Parathyroid adenoma (tissue), 2 donors: ENCODE results near the gene C2orf76.

Experiments used
- H2AFZ ChIP-seq: fragments of 300-600 bp; sonication (generic); one replicate; pipeline ENCODE4 v1.7.0; 2017; ENCODE audit warnings: antibody characterized with exemption, mild to moderate bottlenecking
- H3K27ac ChIP-seq: fragments of 300-600 bp; sonication (generic); one replicate; pipeline ENCODE4 v1.7.0; 2017
- H3K27me3 ChIP-seq: fragments of 300-600 bp; sonication (generic); one replicate; pipeline ENCODE4 v1.7.0; 2017; ENCODE audit warnings: low read length; ENCODE audit not compliant: control insufficient read depth, insufficient read depth
- H3K36me3 ChIP-seq: fragments of 300-600 bp; sonication (generic); one replicate; pipeline ENCODE4 v1.7.0; 2017; ENCODE audit warnings: low read length; ENCODE audit not compliant: control insufficient read depth, insufficient read depth
- H3K4me1 ChIP-seq: fragments of 300-600 bp; sonication (generic); one replicate; pipeline ENCODE4 v1.7.0; 2017; ENCODE audit warnings: control low read depth
- H3K4me2 ChIP-seq: fragments of 300-600 bp; sonication (generic); one replicate; pipeline ENCODE4 v1.7.0; 2017; ENCODE audit warnings: low read length
- H3K4me3 ChIP-seq: fragments of 300-600 bp; sonication (generic); one replicate; pipeline ENCODE4 v1.7.0; 2017; ENCODE audit warnings: low read depth, low read length
- H3K79me2 ChIP-seq: fragments of 300-600 bp; sonication (generic); one replicate; pipeline ENCODE4 v1.7.0; 2017; ENCODE audit warnings: control low read depth
- H3K9ac ChIP-seq: fragments of 300-600 bp; sonication (generic); one replicate; pipeline ENCODE4 v1.7.0; 2017; ENCODE audit warnings: mild to moderate bottlenecking
- H3K9me3 ChIP-seq: fragments of 300-600 bp; sonication (generic); one replicate; pipeline ENCODE4 v1.7.0; 2017; ENCODE audit warnings: low read length; ENCODE audit not compliant: control insufficient read depth
- TF ChIP-seq, protein P1 (sequence below): fragments of 300-600 bp; sonication (generic); IDR thresholded peaks from one replicate; pipeline ENCODE4 v1.7.0; 2017; ENCODE audit warnings: antibody characterized with exemption, mild to moderate bottlenecking
- donor health status: primary hyperparathyroidism.

C2orf76 gene

DNA sequence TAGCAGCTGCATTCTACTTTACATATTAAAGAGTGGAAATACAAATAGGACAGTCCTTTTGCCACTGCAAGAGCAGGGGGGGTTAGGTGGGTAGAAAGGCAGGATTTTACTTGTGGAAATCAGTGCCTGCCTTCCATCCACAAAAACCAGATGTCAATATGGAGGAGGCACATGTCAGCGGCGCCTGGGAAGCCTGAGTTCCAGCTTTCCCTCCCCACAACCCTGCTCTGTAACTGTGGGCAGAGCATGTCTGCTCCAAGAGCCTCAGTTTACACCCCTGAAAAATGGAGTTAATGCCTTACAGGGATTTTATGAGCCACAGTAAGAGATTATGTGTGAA lies 110.1 kb downstream of the C2orf76 start:
- Histone ChIP-seq H3K4me2 (no peak overlapping the region), H3K79me2 (no peaks in the 10 kb centered on the region)

DNA sequence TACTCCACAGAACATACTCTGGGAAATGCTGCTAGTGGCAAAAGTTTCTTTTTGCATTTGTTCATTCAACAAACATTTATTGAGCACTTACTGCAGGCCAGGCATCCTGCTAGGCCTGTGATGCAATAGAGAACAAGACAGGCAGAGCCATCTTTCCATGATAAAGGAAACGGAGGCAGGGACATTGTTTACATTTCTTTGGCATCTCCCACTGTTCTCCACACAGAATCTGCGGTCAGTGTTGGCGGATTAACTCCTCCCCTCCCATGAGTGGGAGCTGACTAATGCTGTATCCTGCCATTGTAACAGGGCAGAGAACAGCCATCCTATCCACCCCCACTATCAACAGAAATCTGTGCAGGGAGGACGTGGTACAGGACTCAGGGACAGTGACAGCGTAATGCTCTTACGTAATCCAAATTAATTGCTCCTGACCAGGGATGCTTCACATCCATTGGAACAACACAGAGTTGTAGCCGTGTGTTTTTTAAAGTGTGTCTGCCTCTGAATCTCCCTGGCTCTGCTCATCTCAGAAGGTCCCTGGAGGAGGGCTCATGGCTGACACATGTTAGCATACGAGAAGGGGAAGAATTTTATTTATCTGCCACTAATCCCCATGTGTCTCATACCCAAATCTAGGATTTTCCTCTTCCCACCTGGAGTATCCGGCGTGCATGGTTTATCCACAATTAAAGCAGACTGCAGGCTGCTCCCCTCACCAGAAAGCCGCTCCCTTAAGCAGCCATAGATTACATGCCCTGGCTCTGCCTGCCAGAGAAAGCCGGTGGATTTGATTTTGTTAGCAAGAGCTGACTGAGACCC lies 110.7 kb downstream of the C2orf76 start:
- Histone ChIP-seq H3K36me3 (no peaks in the 10 kb centered on the region), H3K27me3 (no peaks in the 10 kb centered on the region), H3K9ac (no peak overlapping the region), H3K79me2 (no peaks in the 10 kb centered on the region), H3K9me3 (no peaks in the 10 kb centered on the region), H3K4me2 (no peak overlapping the region), H3K4me3 (no peak overlapping the region), H3K4me1 (peaks cover 2% of the 10 kb centered on the region), H3K27ac (no peak overlapping the region), H2AFZ (no peak overlapping the region)
- TF ChIP-seq, protein P1, sequence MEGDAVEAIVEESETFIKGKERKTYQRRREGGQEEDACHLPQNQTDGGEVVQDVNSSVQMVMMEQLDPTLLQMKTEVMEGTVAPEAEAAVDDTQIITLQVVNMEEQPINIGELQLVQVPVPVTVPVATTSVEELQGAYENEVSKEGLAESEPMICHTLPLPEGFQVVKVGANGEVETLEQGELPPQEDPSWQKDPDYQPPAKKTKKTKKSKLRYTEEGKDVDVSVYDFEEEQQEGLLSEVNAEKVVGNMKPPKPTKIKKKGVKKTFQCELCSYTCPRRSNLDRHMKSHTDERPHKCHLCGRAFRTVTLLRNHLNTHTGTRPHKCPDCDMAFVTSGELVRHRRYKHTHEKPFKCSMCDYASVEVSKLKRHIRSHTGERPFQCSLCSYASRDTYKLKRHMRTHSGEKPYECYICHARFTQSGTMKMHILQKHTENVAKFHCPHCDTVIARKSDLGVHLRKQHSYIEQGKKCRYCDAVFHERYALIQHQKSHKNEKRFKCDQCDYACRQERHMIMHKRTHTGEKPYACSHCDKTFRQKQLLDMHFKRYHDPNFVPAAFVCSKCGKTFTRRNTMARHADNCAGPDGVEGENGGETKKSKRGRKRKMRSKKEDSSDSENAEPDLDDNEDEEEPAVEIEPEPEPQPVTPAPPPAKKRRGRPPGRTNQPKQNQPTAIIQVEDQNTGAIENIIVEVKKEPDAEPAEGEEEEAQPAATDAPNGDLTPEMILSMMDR, result no peak

More for the DNA sequence above, 110.1 kb downstream of the C2orf76 start:
- peaks cover 2% of the 10 kb centered on the region for H3K4me1 ChIP-seq
- H3K4me3 ChIP-seq, result no peak overlapping the region
- H3K9ac ChIP-seq, result no peak overlapping the region
- H3K27me3 ChIP-seq, result no peaks in the 10 kb centered on the region
- no peaks in the 10 kb centered on the region for H3K9me3 ChIP-seq
- TF ChIP-seq, protein P1, result no peak
- H3K36me3 ChIP-seq, result no peaks in the 10 kb centered on the region
- H3K27ac ChIP-seq, result no peak overlapping the region
- H2AFZ ChIP-seq, result no peak overlapping the region

DNA sequence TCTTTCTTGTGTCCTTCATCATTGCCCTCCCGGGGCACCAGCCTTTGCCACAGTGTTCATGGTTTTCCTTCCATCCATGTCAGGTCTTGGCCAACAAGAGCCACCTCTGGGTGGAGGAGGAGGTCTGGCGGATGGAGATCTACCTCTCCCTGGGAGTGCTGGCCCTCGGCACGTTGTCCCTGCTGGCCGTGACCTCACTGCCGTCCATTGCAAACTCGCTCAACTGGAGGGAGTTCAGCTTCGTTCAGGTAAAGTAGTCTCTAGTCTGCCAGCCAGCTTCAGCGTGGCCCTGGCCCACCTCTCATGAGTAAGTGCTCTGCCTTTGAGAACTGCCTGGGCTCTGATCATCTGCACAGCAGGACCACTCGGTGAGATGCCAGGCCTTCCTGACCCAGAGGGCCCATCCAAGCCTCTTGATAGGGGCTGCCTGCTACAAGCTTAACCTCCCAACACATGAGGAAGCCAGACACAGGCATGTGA lies 112.0 kb downstream of the C2orf76 start:
- TF ChIP-seq, protein P1, result no peak
- Histone ChIP-seq H3K9ac (no peak overlapping the region), H3K79me2 (peaks cover 3% of the 10 kb centered on the region), H3K4me1 (peaks cover 2% of the 10 kb centered on the region), H3K4me3 (no peak overlapping the region), H3K4me2 (no peak overlapping the region), H3K36me3 (no peaks in the 10 kb centered on the region), H3K27me3 (no peaks in the 10 kb centered on the region), H2AFZ (no peak overlapping the region), H3K9me3 (no peaks in the 10 kb centered on the region), H3K27ac (no peak overlapping the region)

DNA sequence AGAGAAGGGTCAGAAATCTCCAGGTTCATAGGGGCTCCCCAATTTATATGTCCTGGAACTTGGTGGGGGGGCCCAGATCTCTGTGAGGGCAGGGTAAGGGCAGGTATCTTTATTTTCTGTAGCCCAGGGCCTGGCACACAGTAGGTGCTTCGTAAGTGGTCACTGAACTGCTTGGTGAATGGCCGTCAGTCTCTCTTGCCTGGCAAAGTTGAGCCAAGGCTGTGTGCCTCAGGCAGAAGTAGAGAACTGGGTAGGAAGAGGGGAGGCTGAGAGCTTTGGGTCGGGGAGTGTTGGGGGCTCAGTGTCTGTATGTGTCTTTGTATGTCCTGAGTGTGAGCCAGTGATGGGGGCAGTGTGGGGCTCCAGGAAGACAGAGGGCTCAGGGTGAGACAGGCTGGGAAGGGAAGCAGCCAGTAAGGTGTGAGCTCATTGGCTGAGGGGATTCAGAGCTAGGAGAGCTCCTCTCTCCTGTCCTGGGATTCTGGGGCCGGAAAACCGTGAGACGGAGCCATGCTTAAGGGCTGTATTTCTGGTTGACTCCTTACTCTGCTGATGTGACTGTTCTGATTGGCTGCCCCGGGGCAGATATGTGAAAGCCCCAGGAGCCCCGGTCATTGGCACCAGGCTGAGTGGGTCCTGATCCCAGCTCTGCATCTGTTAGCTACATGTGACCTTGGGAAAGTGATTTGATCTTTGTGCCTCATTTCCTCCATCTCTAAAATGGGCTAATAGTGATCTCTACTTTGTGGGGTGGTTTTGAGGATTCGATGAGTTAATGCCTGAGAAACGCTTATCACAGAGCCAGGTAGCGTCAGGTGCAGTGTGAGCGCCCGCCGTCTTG lies 112.7 kb downstream of the C2orf76 start:
- Histone ChIP-seq H3K9ac (no peak overlapping the region), H2AFZ (no peak overlapping the region), H3K4me2 (no peak overlapping the region), H3K4me3 (no peak overlapping the region), H3K27ac (no peak overlapping the region), H3K27me3 (no peaks in the 10 kb centered on the region), H3K9me3 (no peaks in the 10 kb centered on the region), H3K79me2 (peaks cover 7% of the 10 kb centered on the region), H3K4me1 (peaks cover 2% of the 10 kb centered on the region), H3K36me3 (no peaks in the 10 kb centered on the region)
- TF ChIP-seq, protein P1, result no peak
